ENCODE data around the gene GEMIN5.
A peak's percentile ranks its signal among the peaks of the same experiment; 100 is the strongest.

GEMIN5 gene

DNA sequence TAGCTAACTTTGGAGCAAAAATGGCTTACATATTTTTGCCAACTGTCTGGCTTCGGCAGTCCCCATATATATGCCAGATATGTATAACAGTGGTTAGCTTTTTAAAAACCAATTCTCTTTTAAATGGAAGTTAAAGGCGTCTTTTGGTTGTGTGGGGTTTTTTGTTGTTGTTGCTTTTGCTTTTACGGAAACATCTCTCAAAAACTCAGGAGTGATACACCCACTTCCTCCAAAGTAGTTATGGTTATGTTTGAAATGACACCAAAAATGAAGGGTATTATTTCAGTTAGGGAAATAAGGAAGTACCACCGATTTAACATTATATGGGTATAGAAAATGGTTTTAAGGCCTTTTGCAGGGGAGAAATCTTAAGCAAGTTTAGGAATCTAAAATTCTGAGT lies 77.2 kb downstream of the GEMIN5 start:
- Histone ChIP-seq H3K4me1 (ENCODE audit: control insufficient read depth, insufficient read depth, low read length) (peaks cover 18% of the 10 kb centered on the region), H3K27ac (ENCODE audit: low read depth, low read length) (no peak overlapping the region), H3K9ac (ENCODE audit: low read depth, low read length) (no peak overlapping the region), H3K4me3 (ENCODE audit: low read depth, low read length) (no peak overlapping the region), H3K27me3 (ENCODE audit: control insufficient read depth, insufficient read depth, low read length) (no peaks in the 10 kb centered on the region), H3K36me3 (ENCODE audit: control insufficient read depth, insufficient read depth, low read length) (peaks cover 29% of the 10 kb centered on the region), H3K9me3 (ENCODE audit: control insufficient read depth, insufficient read depth, low read length) (no peaks in the 10 kb centered on the region)

DNA sequence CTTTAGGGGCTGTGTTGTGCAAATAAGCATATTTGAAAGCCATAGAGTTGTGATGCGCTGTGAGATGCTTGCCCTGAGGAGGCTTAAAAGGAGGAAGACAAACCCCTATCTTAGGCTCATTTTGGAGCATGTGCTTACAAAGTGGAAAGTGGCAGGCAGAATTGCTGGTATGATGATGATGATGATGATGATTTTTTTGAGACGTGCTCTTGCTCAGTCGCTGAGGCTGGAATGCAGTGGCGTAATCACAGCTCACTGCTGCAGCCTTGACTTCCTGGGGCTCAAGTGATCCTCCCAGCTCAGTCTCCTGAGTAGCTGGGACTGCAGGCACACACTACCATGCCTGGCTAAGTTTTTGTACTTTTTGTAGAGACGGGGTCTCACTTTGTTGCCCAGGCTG lies 77.9 kb downstream of the GEMIN5 start:
- Histone ChIP-seq H3K36me3 (ENCODE audit: control insufficient read depth, insufficient read depth, low read length) (peaks cover 23% of the 10 kb centered on the region), H3K27ac (ENCODE audit: low read depth, low read length) (peak overlapping the region; percentile 99), H3K9me3 (ENCODE audit: control insufficient read depth, insufficient read depth, low read length) (no peaks in the 10 kb centered on the region), H3K4me3 (ENCODE audit: low read depth, low read length) (peak overlapping the region; percentile 82), H3K9ac (ENCODE audit: low read depth, low read length) (no peak overlapping the region), H3K27me3 (ENCODE audit: control insufficient read depth, insufficient read depth, low read length) (no peaks in the 10 kb centered on the region), H3K4me1 (ENCODE audit: control insufficient read depth, insufficient read depth, low read length) (peaks cover 18% of the 10 kb centered on the region)

DNA sequence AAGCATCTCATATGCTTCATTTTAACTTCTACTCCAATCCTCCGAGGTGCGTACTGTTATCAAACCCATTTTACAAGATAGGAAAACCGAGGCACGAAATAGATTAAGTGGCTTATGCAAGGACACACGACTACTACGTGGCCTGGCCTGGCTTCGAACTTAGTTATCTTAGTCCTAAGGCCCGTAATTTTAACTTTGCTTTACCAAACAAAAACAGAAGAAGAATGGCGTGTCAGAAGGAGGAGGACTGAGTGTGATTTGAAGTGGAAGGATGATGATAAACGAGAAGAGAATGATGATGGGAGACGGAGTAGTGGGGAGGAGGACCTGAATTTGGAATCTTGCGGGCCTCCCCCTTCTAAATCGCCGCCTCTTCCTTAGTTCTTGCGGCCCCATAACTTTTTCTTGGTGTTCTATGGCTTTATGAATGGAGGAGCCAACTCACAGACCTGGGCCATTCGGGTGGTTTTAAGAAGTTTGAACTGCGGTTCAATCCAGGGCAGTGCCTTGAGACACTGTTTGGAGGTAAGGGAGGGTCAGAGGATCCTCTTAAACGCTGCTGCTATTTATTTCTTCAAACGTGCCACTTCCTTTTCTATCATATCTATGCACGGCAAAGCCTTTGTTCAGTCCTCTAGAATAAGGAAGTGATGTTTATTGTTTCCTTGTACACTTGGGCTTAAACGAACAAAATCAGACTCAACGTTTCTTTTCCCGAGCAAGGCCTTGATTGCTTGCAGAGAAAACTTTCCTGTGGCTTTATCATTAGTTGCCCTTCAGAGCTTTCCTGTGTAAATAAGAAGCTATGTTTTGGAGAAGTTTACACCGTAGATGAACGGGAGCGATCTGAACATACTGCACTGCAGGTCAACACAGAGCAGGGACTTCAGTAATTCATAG lies 78.8 kb downstream of the GEMIN5 start:
- peak overlapping the region; percentile 95 for H3K9ac ChIP-seq (ENCODE audit: low read depth, low read length)
- H3K27me3 ChIP-seq (ENCODE audit: control insufficient read depth, insufficient read depth, low read length), result no peaks in the 10 kb centered on the region
- H3K27ac ChIP-seq (ENCODE audit: low read depth, low read length), result peak overlapping the region; percentile 99
- peaks cover 14% of the 10 kb centered on the region for H3K36me3 ChIP-seq (ENCODE audit: control insufficient read depth, insufficient read depth, low read length)
- H3K4me3 ChIP-seq (ENCODE audit: low read depth, low read length), result peak overlapping the region; percentile 82
- H3K4me1 ChIP-seq (ENCODE audit: control insufficient read depth, insufficient read depth, low read length), result peaks cover 18% of the 10 kb centered on the region
- H3K9me3 ChIP-seq (ENCODE audit: control insufficient read depth, insufficient read depth, low read length), result no peaks in the 10 kb centered on the region

DNA sequence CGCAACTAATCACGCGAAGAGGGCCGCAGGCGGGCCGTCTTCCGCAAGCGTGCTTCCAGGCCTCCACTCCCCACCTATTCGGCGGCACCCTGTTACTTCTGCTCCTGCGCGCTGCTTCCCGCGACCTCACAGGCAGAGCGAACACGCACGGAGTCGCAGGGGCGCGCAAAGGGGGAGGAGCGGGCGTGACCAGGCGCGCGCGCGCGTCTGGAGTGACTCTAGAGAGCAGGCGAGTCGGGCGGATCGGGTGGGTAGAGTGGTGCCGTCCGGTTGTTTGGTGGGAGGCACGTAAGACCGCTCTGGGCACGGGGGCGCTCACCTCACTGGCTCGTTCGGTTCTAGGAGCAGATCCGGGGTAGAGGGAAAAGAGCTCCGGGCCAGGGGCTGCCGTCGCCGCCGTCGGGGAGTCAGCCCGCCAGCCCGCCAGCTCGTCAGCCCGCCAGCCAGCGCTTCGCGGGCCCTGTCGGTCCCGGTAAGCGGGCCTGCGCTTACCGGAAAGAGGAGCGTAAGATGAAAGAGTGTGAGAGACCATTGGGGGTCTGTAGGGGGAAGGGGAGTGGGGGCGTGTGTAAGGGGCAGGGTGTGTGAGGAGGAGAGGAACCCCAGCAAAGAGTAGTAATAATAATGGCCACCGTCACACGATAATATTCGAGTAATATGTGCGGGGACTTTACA lies 79.6 kb downstream of the GEMIN5 start, which contains the start of gene CNOT8:
TSS of gene CNOT8 (plus strand) at position 331 of the 675 bp plus-strand sequence. CDS start 4,652 bp downstream, outside the sequence.
- H3K27me3 ChIP-seq (ENCODE audit: control insufficient read depth, insufficient read depth, low read length), result no peaks in the 10 kb centered on the region
- peaks cover 18% of the 10 kb centered on the region for H3K4me1 ChIP-seq (ENCODE audit: control insufficient read depth, insufficient read depth, low read length)
- peak within 1 kb of the TSS; percentile 99 for H3K27ac ChIP-seq (ENCODE audit: low read depth, low read length)
- peak within 1 kb of the TSS; percentile 95 for H3K9ac ChIP-seq (ENCODE audit: low read depth, low read length)
- peaks cover 9% of the 10 kb centered on the region for H3K36me3 ChIP-seq (ENCODE audit: control insufficient read depth, insufficient read depth, low read length)
- H3K4me3 ChIP-seq (ENCODE audit: low read depth, low read length), result peak within 1 kb of the TSS; percentile 82
- no peaks in the 10 kb centered on the region for H3K9me3 ChIP-seq (ENCODE audit: control insufficient read depth, insufficient read depth, low read length)

DNA sequence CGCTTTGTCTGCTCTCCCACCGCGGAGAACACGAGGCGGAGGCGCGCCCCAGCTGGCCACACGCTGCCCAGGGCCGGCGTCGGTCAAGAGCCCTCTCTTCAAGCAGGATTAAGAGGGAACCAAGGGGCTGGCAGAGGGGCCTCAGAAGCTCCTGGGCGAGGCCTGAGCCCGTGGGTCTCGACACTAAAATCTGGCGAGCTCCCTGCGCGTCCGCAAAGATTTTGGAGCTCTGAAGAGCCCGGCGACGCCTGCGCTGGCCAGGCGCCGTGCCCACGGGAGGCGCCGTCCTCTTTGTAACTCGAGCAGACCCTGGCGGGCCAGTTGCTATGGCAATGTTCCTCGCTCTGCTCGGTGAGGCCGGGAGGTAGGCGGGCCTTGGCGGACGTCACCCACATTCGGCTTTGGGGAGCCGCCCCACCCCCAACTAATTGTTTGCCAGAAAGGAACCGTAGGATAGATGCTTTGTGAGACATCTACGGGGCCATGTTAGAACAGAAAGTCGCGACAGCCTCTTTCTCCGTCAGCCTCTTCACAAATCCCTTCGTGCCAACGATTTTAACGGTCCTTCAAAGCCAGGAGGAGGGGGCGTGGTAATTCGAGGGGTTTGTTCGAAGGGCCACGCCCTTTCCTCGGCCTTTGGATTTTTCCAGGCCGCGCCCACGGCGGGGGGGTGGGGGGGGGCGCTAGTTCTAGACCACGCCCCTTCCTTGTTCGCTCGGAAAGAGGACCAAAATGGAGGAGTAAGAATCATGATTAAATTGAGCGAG lies 80.3 kb downstream of the GEMIN5 start:
- peak overlapping the region; percentile 95 for H3K9ac ChIP-seq (ENCODE audit: low read depth, low read length)
- H3K27me3 ChIP-seq (ENCODE audit: control insufficient read depth, insufficient read depth, low read length), result no peaks in the 10 kb centered on the region
- H3K9me3 ChIP-seq (ENCODE audit: control insufficient read depth, insufficient read depth, low read length), result no peaks in the 10 kb centered on the region
- H3K4me1 ChIP-seq (ENCODE audit: control insufficient read depth, insufficient read depth, low read length), result peaks cover 18% of the 10 kb centered on the region
- peak overlapping the region; percentile 82 for H3K4me3 ChIP-seq (ENCODE audit: low read depth, low read length)
- H3K27ac ChIP-seq (ENCODE audit: low read depth, low read length), result peak overlapping the region; percentile 99
- H3K36me3 ChIP-seq (ENCODE audit: control insufficient read depth, insufficient read depth, low read length), result 0 out of 2 replicates have a peak, but pooled peaks cover 1% of the 10 kb centered on the region

DNA sequence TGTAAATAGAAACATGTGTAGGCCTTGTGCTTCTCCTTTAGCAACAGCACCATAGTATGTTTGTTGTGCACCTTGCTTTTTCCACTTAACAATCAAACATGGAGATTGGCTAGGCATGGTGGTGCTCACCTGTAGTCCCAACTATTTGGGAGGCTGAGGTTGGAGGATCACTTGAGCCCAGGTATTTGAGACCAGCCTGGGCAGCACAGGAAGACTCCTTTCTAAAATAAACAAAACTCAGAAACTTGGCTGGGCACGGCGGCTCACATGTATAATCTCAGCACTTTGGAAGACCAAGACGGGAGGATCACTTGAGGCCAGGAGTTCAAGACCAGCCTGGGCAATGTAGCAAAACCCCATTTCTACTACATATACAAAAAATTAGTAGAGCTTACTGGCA lies 86.7 kb downstream of the GEMIN5 start:
- no peaks in the 10 kb centered on the region for H3K27me3 ChIP-seq (ENCODE audit: control insufficient read depth, insufficient read depth, low read length)
- H3K9ac ChIP-seq (ENCODE audit: low read depth, low read length), result no peak overlapping the region
- no peaks in the 10 kb centered on the region for H3K9me3 ChIP-seq (ENCODE audit: control insufficient read depth, insufficient read depth, low read length)
- peaks cover 16% of the 10 kb centered on the region; the same call in 1 of the 2 replicates for H3K4me1 ChIP-seq (ENCODE audit: control insufficient read depth, insufficient read depth, low read length)
- no peak overlapping the region for H3K4me3 ChIP-seq (ENCODE audit: low read depth, low read length)
- H3K36me3 ChIP-seq (ENCODE audit: control insufficient read depth, insufficient read depth, low read length), result no peaks in the 10 kb centered on the region
- H3K27ac ChIP-seq (ENCODE audit: low read depth, low read length), result peak overlapping the region; percentile 87

DNA sequence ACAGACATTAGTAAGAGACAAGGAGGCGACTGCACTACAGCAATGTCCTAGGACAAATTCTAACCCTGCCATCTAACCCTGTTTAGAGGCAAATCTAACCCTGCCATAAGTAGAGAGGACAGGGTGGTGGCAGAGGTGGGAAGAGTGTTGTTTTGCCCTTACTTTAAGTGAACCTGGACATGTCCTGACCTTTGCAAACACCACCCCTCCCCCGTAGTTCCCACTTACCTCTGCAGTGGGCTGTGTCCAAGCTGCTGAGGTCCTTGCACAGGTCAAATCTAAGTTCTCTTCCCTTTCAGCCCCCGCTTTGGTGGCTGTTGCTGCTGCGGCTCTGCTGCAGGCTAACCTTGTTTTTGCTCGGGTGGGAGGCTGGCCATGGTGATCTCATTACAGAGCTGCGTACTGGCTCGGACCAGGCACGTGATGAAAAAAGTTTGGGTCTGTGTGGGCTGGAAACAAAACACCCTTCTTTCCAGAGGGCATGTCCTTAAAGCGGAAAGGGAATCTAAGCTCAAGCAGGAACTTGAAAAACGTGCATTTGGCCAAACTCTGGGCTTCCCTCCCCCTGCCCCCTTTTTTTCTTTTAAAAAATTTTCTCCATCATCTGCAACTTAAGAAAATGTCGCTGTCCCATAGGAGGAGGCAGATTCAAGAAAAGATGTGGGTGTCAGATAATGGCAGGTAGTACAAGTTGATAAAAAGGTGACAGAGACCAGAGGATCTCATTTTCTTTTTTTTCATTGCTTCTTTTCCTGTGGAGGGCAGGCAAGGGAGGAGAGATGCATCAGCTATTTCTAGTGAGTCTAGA lies 87.6 kb downstream of the GEMIN5 start, which contains the start of gene FAXDC2:
TSS of gene FAXDC2 (minus strand) at position 349 of the 808 bp plus-strand sequence. CDS start 12,425 bp downstream, outside the sequence.
- Histone ChIP-seq H3K4me1 (ENCODE audit: control insufficient read depth, insufficient read depth, low read length) (peaks cover 16% of the 10 kb centered on the region; the same call in 1 of the 2 replicates), H3K9ac (ENCODE audit: low read depth, low read length) (peak within 1 kb of the TSS; percentile 74), H3K4me3 (ENCODE audit: low read depth, low read length) (peak within 1 kb of the TSS; percentile 68), H3K27ac (ENCODE audit: low read depth, low read length) (peak within 1 kb of the TSS; percentile 87), H3K36me3 (ENCODE audit: control insufficient read depth, insufficient read depth, low read length) (no peaks in the 10 kb centered on the region), H3K27me3 (ENCODE audit: control insufficient read depth, insufficient read depth, low read length) (no peaks in the 10 kb centered on the region), H3K9me3 (ENCODE audit: control insufficient read depth, insufficient read depth, low read length) (no peaks in the 10 kb centered on the region)

DNA sequence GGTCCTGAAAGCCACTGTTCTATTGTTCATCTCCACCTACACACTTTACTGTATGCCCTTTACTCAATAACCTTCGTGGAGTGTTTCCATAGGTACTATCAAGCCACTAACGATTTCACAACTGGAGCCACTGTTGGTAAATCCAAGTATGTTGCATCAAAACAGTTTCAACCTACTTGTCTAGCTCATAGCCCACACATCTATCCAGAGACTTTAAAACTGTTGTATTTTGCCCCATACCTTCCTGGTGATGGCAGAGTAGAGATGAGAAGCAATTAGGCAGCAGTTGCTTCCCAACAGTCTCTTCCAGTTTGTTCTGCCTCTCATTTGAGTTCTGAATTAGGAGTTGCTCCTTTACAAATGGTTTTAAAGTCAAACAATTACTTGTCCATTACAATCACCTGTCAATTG lies 88.2 kb downstream of the GEMIN5 start:
- H3K9ac ChIP-seq (ENCODE audit: low read depth, low read length), result peak overlapping the region; percentile 74
- H3K4me3 ChIP-seq (ENCODE audit: low read depth, low read length), result peak overlapping the region; percentile 68
- peaks cover 16% of the 10 kb centered on the region; the same call in 1 of the 2 replicates for H3K4me1 ChIP-seq (ENCODE audit: control insufficient read depth, insufficient read depth, low read length)
- no peaks in the 10 kb centered on the region for H3K9me3 ChIP-seq (ENCODE audit: control insufficient read depth, insufficient read depth, low read length)
- H3K27ac ChIP-seq (ENCODE audit: low read depth, low read length), result peak overlapping the region; percentile 87
- no peaks in the 10 kb centered on the region for H3K36me3 ChIP-seq (ENCODE audit: control insufficient read depth, insufficient read depth, low read length)
- no peaks in the 10 kb centered on the region for H3K27me3 ChIP-seq (ENCODE audit: control insufficient read depth, insufficient read depth, low read length)

DNA sequence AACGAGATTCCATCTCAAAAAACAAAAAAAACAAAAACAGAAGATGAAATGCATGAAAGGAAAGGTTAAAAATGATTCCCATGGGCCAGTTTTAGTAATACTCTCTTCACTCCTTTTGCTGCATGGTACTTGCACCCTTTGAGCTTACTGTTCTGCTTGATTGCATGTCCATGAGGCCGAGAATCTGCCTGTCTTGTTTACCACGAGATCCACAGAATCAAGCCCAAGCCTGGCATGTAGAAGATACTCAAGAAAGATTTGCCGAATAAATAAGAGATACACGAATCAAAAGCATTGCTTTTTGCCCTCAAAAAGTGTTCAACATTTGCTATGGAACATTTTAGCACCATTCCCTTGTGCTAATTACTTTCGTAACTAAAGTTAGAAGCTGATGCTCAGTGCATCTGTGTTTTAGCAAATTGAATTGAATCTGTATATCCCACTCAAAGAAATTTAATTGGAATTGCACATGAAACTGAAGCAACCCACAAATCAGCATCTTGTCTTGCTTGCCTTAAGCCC lies 88.7 kb downstream of the GEMIN5 start:
- Histone ChIP-seq H3K27ac (ENCODE audit: low read depth, low read length) (no peak overlapping the region), H3K4me1 (ENCODE audit: control insufficient read depth, insufficient read depth, low read length) (peaks cover 16% of the 10 kb centered on the region; the same call in 1 of the 2 replicates), H3K9me3 (ENCODE audit: control insufficient read depth, insufficient read depth, low read length) (no peaks in the 10 kb centered on the region), H3K4me3 (ENCODE audit: low read depth, low read length) (no peak overlapping the region), H3K27me3 (ENCODE audit: control insufficient read depth, insufficient read depth, low read length) (no peaks in the 10 kb centered on the region), H3K9ac (ENCODE audit: low read depth, low read length) (no peak overlapping the region), H3K36me3 (ENCODE audit: control insufficient read depth, insufficient read depth, low read length) (no peaks in the 10 kb centered on the region)

DNA sequence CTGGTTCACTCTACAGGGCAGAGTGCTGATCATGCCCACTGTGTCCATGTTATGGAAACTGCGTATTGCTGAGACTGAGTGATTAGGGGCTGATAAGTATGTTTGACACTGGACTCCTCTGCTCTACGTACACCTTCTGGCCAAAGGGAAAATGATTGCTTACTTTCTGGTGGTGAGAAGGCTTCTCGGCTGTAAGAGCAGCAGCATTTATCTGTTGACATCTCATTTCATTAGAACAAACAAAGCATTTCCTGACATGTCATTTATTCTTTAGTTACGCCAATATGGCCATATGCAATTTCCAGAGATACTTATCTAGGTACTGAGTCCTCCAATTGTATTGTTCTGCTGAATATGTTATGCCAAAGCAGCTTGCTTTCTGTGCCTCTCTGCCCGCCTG lies 93.2 kb downstream of the GEMIN5 start:
- no peaks in the 10 kb centered on the region for H3K27me3 ChIP-seq (ENCODE audit: control insufficient read depth, insufficient read depth, low read length)
- H3K9me3 ChIP-seq (ENCODE audit: control insufficient read depth, insufficient read depth, low read length), result no peaks in the 10 kb centered on the region
- no peak overlapping the region for H3K9ac ChIP-seq (ENCODE audit: low read depth, low read length)
- no peaks in the 10 kb centered on the region for H3K36me3 ChIP-seq (ENCODE audit: control insufficient read depth, insufficient read depth, low read length)
- H3K4me3 ChIP-seq (ENCODE audit: low read depth, low read length), result no peak overlapping the region
- H3K4me1 ChIP-seq (ENCODE audit: control insufficient read depth, insufficient read depth, low read length), result 0 out of 2 replicates have a peak, but pooled peaks cover 4% of the 10 kb centered on the region
- no peak overlapping the region for H3K27ac ChIP-seq (ENCODE audit: low read depth, low read length)

Measured in HUES48 (cell line).